OCI-LY3 (cell line): ENCODE data around the gene PSKH1.
"Not testable (repeated sequence)": the region's sequence is repeated elsewhere in the genome, so short reads cannot be mapped to it uniquely, and the experiment has no call there.

ENCODE experiments used
- H2AFZ ChIP-seq: fragments of 200-600, 300-600 bp; shearing (Covaris generic); 2 replicates; pipeline ENCODE4 v1.6.0; 2014; ENCODE audit warnings: antibody characterized with exemption, low read depth, low read length
- H3K27ac ChIP-seq: fragments of 200-600, 300-600 bp; sonication (generic); 2 replicates; pipeline ENCODE4 v1.5.1; 2014; ENCODE audit warnings: mild to moderate bottlenecking, low read length, moderate library complexity, mixed read lengths
- H3K27me3 ChIP-seq: fragments of 200-600, 300-600 bp; sonication (generic); 2 replicates; pipeline ENCODE4 v1.6.1; 2014; ENCODE audit warnings: low read depth, low read length, mixed read lengths
- H3K36me3 ChIP-seq: fragments of 200-600, 300-600 bp; sonication (generic); replicated peaks from 2 replicates; pipeline ENCODE3; 2014; ENCODE audit warnings: low read depth, low read length, mixed read lengths
- H3K4me1 ChIP-seq: fragments of 300-600, 200-600 bp; sonication (generic); 2 replicates; pipeline ENCODE4 v1.6.1; 2014; ENCODE audit warnings: low read length, mixed read lengths
- H3K4me2 ChIP-seq: fragments of 200-600, 300-600 bp; sonication (generic); 2 replicates; pipeline ENCODE4 v1.6.1; 2014; ENCODE audit warnings: low read length, mixed read lengths
- H3K4me3 ChIP-seq: fragments of 300-600, 200-600 bp; sonication (generic); 2 replicates; pipeline ENCODE4 v1.5.1; 2014; ENCODE audit warnings: antibody characterized with exemption, mild to moderate bottlenecking, low read length, moderate library complexity
- H3K79me2 ChIP-seq: fragments of 300-600, 200-600 bp; shearing (Covaris generic); 2 replicates; pipeline ENCODE4 v1.6.1; 2014; ENCODE audit warnings: mild to moderate bottlenecking, low read length, mixed read lengths
- H3K9ac ChIP-seq: fragments of 300-600, 200-600 bp; shearing (Covaris generic); 2 replicates; pipeline ENCODE4 v1.6.0; 2014; ENCODE audit warnings: mild to moderate bottlenecking, low read length, moderate library complexity
- H3K9me3 ChIP-seq: fragments of 200-600, 300-600 bp; shearing (Covaris generic); 2 replicates; pipeline ENCODE4 v1.6.1; 2014; ENCODE audit warnings: low read length, mixed read lengths; ENCODE audit not compliant: insufficient read depth
- H4K20me1 ChIP-seq: fragments of 200-600, 300-600 bp; sonication (generic); 2 replicates; pipeline ENCODE4 v1.6.1; 2016; ENCODE audit warnings: low read length, mixed read lengths; ENCODE audit not compliant: insufficient read depth
- EZH2phosphoT487 ChIP-seq: fragments of 200-600 bp; shearing (Covaris generic); IDR thresholded peaks from 2 replicates; pipeline ENCODE4 v1.6.1; 2018; ENCODE audit warnings: antibody characterized with exemption, mixed run types, low read depth
- TF ChIP-seq, protein P1 (sequence below): fragments of 200-600, 300-600 bp; sonication (generic); IDR thresholded peaks from 2 replicates; pipeline ENCODE4 v1.5.1; 2014; ENCODE audit warnings: antibody characterized with exemption, low read length, low read depth

Gene PSKH1

DNA sequence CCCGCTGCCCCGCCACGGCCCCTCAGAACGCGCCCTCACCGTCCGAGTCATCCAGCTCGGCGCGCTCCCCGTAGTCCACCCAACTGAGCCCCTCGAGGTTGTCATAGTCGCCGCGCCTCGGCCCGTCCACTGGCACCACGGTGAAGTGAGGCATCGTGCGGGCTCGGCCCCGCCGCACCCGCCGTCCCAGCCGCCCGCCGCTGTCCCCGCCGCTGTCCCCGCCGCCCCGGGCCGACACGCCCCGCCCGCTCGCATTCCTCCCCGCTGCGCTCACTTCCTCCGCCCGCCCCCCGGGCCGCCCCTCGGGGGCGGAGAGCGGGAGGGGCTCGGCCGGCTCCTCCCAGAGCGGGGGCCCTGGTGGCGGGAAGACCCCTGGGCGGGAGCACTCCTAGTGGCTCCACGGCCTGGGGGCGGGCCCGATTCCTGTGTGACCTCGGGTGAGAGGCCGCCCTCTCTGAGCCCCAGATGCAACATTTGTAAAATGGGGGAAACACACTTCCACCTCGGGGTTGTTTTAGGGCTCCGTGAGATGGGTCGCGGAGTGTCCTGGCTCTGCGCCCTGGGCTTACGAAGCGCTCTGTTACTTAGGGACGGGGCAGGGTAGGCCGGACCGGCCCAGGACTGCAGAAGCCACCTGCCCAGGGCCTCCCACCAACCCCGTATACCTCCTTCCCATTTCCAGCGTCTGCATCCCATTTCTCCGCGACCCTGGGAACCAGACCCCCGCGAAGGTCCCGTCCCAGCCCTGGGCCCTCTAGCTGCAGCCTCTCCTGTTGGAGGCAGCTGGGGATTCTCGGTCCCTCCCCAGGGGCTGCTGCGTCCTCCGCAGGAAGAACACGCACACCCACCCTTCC lies 75.6 kb downstream of the PSKH1 start, which contains the start of gene SLC12A4:
SLC12A4 (minus strand) TSS at position 238 of the 854 bp plus-strand sequence; CDS start at position 154, 84 bp downstream.
- peak within 1 kb of the TSS; percentile 33 for H3K27ac ChIP-seq
- peaks cover 12% of the 10 kb centered on the region; the same call in 1 of the 2 replicates for H3K4me1 ChIP-seq
- H3K4me2 ChIP-seq: peak within 1 kb of the TSS; percentile 86
- peaks cover 14% of the 10 kb centered on the region for H3K79me2 ChIP-seq
- H2AFZ ChIP-seq: peak within 1 kb of the TSS; percentile 69; the same call in 1 of the 2 replicates
- peaks cover 20% of the 10 kb centered on the region for H4K20me1 ChIP-seq
- TF ChIP-seq, protein P1, sequence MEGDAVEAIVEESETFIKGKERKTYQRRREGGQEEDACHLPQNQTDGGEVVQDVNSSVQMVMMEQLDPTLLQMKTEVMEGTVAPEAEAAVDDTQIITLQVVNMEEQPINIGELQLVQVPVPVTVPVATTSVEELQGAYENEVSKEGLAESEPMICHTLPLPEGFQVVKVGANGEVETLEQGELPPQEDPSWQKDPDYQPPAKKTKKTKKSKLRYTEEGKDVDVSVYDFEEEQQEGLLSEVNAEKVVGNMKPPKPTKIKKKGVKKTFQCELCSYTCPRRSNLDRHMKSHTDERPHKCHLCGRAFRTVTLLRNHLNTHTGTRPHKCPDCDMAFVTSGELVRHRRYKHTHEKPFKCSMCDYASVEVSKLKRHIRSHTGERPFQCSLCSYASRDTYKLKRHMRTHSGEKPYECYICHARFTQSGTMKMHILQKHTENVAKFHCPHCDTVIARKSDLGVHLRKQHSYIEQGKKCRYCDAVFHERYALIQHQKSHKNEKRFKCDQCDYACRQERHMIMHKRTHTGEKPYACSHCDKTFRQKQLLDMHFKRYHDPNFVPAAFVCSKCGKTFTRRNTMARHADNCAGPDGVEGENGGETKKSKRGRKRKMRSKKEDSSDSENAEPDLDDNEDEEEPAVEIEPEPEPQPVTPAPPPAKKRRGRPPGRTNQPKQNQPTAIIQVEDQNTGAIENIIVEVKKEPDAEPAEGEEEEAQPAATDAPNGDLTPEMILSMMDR: no peak
- TF ChIP-seq EZH2phosphoT487: no peak
- peak within 1 kb of the TSS; percentile 83 for H3K4me3 ChIP-seq
- H3K36me3 ChIP-seq: peaks cover 2% of the 10 kb centered on the region
- peak within 1 kb of the TSS; percentile 77 for H3K9ac ChIP-seq
- H3K9me3 ChIP-seq: no peaks in the 10 kb centered on the region
- H3K27me3 ChIP-seq: no peaks in the 10 kb centered on the region

DNA sequence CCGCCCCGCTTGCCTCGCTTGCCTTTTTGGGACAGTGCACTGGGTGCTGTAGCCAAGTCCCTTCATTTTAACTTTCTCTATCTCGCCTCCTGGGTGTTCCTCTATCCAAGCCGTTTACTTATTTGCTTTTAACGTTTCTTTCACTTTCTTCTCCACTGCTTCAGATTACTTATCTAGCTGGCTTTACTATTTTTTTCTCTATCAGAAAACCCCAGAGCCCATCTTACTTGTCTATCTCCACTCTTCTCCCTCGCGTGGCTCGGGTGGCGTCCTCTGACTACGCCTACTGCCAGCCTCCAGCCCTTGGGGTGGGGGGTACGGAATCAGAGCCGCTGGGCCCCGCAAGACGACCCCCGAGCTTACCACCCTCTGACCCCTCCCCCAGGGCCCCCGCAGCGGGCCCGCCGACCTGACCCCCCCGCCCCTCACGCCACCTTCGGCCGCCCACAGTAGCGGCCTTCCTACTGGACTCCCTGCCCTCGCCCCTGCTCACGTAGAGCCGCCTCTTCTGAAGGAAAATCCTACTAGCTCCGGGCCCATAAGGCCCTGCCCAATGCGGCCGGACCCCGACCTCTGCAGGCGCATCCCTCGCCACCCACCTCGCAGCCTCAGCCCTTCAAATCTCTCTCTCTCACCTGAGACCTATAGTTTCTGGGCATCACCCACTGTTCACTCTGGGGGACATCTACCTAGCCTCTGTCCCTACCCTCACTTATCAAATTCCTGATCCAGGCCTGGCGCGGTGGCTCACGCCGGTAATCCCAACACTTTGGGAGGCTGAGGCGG lies 76.4 kb downstream of the PSKH1 start:
- peaks cover 14% of the 10 kb centered on the region for H3K79me2 ChIP-seq
- H3K27ac ChIP-seq: no peak overlapping the region
- H3K4me2 ChIP-seq: peak overlapping the region; percentile 86
- H3K9ac ChIP-seq: peak overlapping the region; percentile 76
- H3K4me3 ChIP-seq: peak overlapping the region; percentile 83
- peaks cover 12% of the 10 kb centered on the region; the same call in 1 of the 2 replicates for H3K4me1 ChIP-seq
- peaks cover 2% of the 10 kb centered on the region for H3K36me3 ChIP-seq
- H3K9me3 ChIP-seq: no peaks in the 10 kb centered on the region
- H3K27me3 ChIP-seq: no peaks in the 10 kb centered on the region
- H4K20me1 ChIP-seq: peaks cover 17% of the 10 kb centered on the region
- H2AFZ ChIP-seq: peak overlapping the region; percentile 69; the same call in 1 of the 2 replicates
- no peak for TF ChIP-seq EZH2phosphoT487
- TF ChIP-seq, protein P1: no peak

DNA sequence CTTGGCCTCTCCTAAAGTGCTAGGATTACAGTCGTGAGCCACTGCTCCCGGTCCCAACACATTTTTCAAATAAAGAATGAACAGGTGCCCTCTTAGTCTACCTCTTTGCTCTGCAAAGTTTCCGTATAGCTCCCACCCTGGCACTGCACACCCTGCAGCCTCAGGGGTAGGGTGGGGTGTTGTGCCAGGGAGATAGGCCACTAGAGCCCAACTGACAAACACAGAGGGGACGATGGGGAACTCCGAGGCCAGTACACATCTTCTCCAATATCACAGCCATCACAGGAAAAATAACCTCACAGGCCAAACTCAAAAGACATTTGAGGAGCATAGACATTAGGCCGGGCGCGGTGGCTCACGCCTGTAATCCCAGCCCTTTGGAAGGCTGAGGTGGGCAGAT lies 78.1 kb downstream of the PSKH1 start:
- peaks cover 9% of the 10 kb centered on the region for H4K20me1 ChIP-seq
- no peak overlapping the region for H3K4me2 ChIP-seq
- H3K9ac ChIP-seq: no peak overlapping the region
- H2AFZ ChIP-seq: no peak overlapping the region
- H3K4me1 ChIP-seq: peaks cover 19% of the 10 kb centered on the region
- peaks cover 14% of the 10 kb centered on the region for H3K79me2 ChIP-seq
- no peaks in the 10 kb centered on the region for H3K27me3 ChIP-seq
- H3K27ac ChIP-seq: no peak overlapping the region
- TF ChIP-seq EZH2phosphoT487: no peak
- TF ChIP-seq, protein P1: no peak
- H3K36me3 ChIP-seq: peaks cover 2% of the 10 kb centered on the region
- H3K9me3 ChIP-seq: no peaks in the 10 kb centered on the region
- H3K4me3 ChIP-seq: no peak overlapping the region

DNA sequence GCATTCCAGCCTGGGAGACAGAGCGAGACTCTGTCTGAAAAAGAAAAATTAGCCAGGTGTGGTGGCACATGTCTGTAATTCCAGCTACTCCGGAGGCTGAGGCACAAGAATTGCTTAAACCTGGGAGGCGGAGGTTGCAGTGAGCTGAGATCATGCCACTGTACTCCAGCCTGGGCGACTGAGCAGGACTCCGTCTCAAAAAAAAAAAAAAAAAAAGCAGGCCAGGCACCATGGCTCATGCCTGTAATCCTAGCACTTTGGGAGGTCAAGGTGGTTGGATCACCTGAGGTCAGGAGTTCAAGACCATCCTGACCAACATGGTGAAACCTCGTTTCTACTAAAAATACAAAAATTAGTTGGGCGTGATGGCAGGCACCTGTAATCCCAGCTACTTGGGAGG lies 79.2 kb downstream of the PSKH1 start:
- not testable (repeated sequence) for H3K4me3 ChIP-seq, H3K9me3 ChIP-seq, H4K20me1 ChIP-seq, H2AFZ ChIP-seq, H3K27me3 ChIP-seq, H3K27ac ChIP-seq, H3K4me2 ChIP-seq, H3K9ac ChIP-seq, H3K79me2 ChIP-seq, H3K36me3 ChIP-seq, H3K4me1 ChIP-seq
